Globus pallidus (tissue), 1 donor: ENCODE data around the gene ODAPH.
"Not testable (repeated sequence)": the region's sequence is repeated elsewhere in the genome, so short reads cannot be mapped to it uniquely, and the experiment has no call there.

Source experiments
- DNase-seq: peaks from one replicate; pipeline ENCODE4 v3.0.0-alpha.2; 2015; ENCODE audit warnings: low spot score

The ODAPH gene, protein sequence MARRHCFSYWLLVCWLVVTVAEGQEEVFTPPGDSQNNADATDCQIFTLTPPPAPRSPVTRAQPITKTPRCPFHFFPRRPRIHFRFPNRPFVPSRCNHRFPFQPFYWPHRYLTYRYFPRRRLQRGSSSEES

DNA sequence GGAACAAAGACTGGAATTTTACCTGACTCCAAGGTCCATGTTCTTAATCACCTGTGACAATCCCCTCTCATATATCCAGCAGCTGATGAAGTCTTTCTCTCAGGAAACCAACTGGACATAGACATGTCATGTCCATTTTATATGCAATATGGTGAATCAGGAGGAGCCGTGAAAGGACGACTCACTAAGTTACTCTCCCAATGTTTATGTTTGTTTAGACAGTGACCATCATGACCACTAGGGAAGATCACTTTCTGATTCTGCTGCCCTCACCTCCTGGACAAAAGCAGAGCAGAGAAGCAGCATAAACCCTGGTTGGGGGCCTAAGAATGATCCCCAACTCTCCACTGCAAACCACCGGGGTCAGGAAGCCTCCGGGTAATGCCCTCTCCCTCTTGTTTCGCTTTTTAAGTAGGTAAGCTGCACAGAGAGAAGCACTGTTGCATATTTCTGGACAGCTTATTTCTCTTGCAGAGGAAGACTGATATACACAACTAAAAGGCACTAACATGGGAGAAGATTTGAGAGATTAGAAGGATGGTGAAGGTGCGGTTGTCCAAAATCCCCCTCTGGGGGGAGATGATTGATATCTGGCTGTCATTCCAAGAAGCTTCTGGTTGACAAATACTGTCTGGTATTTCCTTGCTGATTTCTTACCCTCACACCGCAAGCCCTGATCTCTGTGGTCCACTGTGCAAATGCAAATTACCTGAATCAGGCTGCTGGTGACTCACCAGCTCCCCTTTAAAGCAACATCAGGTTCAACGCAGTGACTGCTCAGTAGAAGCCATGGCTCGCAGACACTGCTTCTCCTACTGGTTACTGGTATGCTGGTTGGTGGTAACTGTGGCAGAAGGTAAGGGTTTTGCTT lies at the start of gene ODAPH:
TSS of gene ODAPH (plus strand) at position 773 of the 871 bp plus-strand sequence. CDS start at position 790, 17 bp downstream.
- DNase-seq, result no peak

DNA sequence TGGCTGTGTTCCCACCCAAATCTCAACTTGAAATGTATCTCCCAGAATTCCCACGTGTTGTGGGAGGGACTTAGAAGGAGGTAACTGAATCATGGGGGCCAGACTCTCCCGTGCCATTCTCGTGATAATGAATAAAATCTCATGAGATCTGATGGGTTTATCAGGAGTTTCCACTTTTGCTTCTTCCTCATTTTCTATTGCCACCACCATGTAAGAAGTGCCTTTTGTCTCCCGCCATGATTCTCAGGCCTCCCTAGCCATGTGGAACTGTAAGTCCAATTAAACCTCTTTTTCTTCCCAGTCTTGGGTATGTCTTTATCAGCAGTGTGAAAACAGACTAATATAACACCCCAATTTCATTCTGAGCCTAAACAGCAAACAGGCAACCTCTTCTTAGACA lies 46.3 kb upstream of the ODAPH start:
- DNase-seq, result not testable (repeated sequence)

DNA sequence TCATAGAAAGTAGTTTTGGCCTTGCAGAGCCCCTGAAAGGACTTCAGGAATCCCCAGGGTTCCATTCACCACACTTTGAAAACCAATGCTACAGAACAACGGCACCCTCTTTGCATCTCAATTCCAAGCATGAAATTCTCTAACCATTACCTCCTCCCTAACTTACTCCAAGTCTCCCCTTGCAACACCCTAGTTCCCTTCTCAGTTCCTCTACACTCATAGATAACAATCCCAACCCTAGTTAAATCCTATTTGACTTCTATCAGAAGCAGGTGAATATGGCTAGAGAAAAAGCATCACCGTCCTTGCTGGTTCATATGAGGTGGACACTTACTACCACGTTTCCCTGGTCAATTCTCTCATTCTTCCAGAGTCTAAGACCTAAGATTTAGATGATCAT lies 44.0 kb upstream of the ODAPH start:
- DNase-seq, result no peak

DNA sequence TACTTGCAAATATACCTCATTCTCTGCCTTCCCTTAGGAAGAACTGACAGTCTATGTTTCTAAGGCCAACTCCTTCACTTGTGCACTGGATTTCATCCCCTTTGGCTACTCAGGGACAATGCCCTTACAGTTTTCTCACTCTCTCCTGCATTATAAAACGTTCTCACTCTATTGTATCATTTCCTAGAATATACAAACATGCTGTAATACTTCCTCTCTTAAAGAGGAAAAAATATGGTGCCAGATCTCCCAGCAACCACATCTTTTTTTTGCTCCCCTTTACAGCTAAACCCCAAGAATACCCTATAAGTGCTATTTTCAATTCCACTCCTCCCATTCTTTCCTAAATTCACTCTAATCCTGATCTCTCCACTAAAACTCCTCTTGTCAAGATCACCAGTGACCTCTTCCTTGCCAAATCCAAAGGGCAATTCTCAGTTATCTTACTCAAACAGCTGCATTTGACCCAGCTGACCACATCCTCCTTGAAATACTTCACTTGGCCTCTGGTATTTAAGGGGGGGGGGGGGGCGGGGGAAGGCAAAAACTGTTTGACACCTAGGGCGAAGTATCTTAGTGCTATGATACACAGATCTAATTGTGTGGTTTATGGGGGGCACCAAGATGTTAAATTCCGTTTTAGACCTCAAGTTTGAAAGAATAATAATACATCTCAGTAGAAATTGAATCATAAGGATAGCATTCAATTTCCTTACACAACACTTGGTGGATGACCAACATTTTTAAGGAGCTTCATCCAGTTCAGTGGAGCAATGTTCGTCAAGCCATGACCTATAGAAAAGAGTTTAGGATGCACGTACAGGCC lies 43.3 kb upstream of the ODAPH start:
- peak; percentile 7 for DNase-seq

DNA sequence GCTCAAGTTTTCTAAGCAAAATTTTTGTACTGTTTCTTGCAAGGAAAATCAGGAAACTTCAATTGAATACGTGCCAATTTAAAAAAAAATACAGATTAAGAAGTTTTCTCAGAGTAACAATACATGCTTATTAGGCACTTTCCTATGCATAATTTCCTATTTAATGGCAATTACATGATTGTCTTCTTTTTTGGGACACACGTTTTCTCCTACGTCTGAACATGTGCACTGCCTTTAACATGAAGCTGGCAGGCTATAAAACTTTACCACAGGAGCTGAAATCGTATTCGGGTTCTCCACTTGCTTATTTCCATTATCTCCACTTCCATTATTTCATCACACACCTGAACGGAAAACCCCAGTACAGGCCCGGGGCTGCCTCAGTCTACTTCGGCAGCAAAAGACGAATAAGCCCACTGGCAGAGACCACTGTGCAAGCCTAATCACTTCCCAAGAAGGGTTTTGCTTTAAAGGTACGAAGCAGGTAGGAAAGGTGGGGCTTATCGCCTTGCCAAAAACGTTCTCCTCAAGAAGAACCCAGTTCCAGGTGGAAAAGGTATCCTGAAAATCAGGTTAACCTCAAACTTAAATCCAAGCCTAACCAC lies 42.2 kb upstream of the ODAPH start:
- DNase-seq, result no peak

DNA sequence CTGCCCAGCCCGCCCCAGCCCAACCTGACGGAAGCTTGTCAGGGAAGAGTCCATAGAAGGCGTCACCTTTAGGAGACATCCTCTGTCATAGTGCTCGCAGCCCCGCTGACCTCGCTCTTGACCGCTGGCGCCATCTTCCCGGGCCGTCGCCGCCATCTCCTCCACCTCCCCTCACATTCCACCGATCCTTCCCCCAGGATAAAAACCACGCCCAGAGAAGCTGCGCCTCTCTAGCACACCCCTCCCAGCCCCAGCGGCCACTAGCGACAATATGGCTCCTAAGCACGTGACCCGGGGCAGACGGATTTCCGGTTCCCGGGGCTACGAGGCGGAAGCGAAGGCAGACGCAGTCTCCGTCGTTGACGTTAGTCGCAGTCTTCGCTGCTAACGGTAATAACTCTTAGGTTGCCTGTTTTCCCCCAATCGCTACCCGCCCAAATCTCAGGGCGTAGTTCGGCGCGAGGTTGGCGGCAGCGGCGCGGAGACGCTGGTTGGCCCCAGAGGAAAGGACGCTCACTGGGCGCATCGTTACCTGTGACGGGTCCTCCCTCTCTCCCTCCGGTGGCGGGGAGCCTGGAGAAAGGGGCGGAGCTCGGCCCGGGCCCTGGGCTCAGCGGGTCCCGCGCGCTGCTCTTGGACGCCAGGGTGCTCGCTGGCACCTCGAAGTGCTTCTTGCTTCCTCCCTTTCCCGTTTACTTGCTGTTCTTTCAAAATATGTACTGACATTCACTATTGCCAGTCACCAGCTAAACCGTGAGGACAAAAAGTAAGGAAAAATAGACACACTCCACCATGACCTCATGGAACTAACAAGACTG lies 41.5 kb upstream of the ODAPH start, which contains the start of the genes RCHY1 and THAP6:
TSS of gene RCHY1 (minus strand) at position 273 of the 818 bp plus-strand sequence. CDS start at position 156, 117 bp downstream.
TSS of gene THAP6 (plus strand) at position 343 of the 818 bp plus-strand sequence. CDS start 980 bp downstream, outside the sequence.
- peak; percentile 95 for DNase-seq

DNA sequence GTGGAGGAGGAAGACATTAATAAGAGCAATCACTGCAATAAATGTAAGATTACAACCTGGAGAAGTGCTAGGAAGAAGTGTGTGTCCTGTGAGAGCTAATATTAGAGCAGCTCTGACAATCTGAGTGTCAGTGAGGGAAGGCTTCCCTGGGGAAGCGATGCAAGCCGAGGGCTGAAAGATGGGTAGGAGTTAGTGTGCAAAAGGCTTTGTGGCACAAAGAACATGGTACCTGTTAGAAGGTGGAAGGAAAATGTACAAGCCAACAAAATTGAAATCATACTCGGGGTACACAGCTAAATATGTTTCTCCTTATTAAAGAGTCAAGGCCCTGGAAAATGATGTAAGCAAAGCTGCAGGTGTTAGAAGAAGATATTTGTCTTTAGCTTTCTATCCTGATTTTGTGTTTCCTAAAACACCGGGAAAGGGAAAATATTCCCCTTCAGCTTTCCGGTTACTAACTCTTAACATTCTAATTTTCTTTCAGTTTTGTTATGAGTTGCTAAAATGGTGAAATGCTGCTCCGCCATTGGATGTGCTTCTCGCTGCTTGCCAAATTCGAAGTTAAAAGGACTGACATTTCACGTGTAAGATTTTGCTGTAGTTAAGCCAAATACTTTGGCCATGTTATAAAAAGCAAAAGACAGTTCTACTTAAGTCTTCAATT lies 40.8 kb upstream of the ODAPH start:
- no peak for DNase-seq

DNA sequence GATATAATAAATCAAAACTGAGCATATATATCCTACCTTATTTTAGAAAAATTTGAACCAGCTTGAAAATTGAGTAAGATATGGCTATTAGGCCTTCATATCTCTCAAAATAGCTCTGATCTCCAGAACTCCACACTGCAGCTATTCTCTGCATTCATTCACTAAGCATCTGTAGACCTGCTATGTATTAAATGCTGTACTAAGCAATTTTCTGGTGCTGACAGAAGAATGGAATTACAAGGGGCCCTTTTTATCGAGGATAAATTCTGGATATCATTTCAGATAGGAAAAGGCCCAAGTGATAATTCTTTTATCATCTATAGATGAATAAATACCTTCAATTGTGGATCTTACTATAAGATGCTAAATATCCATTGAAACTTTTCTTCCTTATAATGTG lies 39.7 kb upstream of the ODAPH start:
- DNase-seq, result no peak

DNA sequence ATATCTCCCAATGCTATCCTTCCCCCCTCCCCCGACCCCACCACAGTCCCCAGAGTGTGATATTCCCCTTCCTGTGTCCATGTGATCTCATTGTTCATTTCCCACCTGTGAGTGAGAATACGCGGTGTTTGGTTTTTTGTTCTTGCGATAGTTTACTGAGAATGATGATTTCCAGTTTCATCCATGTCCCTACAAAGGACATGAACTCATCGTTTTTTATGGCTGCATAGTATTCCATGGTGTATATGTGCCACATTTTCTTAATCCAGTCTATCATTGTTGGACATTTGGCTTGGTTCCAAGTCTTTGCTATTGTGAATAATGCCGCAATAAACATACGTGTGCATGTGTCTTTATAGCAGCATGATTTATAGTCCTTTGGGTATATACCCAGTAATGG lies 36.4 kb upstream of the ODAPH start:
- DNase-seq, result not testable (repeated sequence)

DNA sequence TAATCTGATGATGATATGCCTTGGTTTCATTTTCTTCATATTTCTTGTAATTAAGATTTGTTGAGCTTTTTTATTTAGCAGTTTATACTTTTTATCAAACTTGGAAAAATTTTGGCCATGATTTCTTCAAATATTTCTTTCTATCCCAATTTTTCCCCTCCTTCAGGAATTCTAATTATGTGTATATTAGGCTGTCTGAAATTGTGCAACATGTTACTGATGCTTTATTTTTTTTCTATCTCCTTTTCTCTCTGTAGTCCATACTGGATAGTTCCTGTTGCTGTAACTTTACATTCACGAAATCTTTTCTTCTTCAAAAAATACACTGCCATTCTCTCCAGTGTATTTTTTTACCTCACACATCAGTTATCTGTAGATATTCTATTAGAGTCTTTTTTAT lies 30.8 kb upstream of the ODAPH start:
- DNase-seq, result no peak

DNA sequence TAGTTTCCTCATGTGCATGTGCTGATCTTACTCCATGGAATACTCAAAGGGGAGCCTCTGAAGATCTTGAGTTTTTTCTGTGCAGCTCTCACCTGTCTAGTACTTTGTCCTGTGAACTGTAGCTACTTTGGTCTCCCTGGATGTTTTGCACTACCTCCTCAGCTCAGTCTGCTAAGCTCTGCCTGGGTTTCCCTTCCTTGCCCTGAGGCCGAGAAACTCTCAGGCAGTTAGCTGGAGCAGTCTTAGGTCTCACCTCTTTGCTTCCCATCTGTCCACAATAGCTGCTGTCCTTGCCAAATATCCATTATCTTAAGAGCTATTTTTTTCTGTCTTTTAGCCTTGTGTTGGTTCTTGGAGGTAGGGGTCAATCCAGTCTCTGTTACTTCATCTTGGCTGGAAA lies 30.0 kb upstream of the ODAPH start:
- no peak for DNase-seq

DNA sequence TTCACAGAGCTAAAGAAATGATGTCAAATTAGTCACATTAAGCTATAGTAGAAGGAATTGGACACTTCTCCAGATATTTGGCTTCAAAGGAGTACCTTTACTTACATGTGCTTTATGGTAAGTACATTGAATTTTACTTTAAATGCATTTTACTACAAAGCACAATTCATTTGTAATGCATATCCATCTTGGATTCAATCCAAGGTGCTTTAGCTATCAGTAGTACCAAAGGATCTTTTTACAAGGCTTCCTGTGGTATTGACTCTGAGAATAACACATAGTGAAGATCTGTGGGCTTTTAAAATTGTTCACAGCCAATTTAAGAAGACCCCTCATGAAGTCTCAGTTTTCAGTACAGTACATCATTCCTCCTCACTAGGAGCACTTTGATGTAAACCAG lies 28.4 kb upstream of the ODAPH start:
- DNase-seq, result no peak

DNA sequence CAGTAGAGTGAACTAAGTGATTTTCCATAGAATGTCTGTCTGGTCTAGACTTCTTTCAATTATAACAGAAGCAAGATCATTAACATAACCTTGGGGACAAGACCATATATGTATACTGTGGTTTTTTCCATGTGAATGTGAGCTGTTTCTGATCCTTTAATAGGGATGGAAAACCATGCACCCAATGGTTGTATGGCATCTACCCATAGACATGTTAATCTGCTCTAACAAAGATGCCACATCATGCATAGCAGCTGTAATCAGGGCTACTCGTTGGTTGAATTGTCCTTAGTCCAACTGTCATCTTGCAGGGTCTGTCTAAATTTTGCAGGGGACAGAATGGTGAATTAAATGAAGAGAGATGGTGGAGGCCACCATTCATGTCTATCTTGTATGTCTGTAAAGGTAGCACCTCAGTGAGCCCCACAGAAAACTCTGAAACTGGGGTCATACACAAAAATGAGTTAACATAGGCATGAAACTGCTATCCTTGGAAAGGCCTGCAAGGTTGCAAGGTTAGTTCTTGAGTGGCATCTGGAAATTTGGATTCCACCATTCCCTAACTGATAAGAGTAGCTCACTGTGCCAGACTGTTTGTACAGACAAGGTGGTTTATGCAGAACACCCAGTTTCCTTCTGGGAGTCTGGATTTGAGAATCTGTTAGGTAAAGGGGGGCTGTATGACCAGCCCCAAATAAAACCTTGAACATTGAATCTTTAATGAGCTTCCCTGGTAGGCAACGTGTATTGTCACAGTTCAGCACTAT lies 25.1 kb upstream of the ODAPH start:
- DNase-seq, result no peak

DNA sequence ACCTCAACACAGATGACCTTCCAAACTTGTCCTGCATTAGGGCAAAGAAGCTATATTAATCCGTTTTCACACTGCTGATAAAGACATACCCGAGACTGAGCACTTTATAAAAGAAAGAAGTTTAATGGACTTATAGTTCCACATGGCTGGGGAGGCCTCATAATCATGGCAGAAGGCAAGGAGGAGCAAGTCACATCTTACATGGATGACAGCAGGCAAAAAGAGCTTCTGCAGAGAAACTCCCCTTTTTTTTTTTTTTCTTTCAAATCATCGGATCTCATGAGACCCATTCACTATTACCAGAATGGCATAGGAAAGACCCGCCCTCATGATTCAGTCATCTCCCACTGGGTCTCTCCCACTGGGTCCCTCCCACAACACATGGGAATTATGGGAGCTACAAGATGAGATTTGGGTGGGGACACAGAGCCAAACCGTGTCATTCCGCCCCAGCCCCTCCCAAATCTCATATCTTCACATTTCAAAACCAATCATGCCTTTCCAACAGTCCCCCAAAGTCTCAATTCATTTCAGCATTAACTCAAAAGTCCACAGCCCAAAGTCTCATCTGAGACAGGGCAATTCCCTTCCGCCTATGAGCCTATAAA lies 24.2 kb upstream of the ODAPH start:
- not testable (repeated sequence) for DNase-seq

DNA sequence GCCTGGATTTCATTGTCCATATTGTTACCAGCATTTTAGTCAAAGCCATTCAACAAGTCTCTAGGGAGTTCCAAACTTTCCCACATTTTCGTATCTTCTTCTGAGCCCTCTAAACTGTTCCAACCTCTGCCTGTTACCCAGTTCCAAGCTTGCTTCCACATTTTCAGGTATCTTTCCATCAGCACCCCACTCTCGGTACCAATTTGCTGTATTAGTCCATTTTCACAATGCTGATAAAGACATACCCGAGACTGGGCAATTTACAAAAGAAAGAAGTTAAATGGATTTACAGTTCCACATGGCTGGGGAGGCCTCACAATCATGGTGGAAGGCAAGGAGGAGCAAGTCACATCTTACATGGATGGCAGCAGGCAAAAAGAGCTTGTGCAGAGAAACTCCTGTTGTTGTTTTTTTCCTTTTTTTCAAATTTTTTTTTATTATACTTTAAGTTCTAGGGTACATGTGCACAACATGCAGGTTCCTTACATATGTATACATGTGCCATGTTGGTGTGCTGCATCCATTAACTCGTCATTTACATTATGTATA lies 22.5 kb upstream of the ODAPH start:
- DNase-seq, result not testable (repeated sequence)

DNA sequence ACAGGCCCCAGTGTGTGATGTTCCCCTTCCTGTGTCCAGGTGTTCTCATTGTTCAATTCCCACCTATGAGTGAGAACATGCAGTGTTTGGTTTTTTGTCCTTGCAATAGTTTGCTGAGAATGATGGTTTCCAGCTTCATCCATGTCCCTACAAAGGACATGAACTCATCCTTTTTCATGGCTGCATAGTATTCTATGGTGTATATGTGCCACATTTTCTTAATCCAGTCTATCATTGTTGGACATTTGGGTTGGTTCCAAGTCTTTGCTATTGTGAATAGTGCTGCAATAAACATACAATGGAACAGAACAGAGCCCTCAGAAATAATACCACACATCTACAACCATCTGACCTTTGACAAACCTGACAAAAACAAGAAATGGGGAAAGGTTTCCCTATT lies 21.9 kb upstream of the ODAPH start:
- DNase-seq, result not testable (repeated sequence)

DNA sequence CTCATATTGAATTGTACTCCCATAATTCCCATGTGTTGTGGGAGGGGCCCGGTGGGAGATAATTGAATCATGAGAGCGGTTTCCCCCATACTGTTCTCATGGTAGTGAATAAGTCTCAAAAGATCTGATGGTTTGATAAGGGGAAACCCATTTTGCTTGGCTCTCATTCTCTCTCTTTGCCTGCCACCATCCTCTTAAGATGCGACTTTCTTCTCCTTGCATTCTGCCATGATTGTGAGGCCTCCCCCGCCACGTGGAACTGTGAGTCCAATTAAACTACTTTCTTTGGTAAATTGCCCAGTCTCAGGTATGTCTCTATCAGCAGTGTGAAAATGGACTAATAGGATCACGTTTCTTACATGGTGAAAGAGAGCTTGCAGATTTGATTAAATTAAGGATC lies 18.6 kb upstream of the ODAPH start:
- not testable (repeated sequence) for DNase-seq

DNA sequence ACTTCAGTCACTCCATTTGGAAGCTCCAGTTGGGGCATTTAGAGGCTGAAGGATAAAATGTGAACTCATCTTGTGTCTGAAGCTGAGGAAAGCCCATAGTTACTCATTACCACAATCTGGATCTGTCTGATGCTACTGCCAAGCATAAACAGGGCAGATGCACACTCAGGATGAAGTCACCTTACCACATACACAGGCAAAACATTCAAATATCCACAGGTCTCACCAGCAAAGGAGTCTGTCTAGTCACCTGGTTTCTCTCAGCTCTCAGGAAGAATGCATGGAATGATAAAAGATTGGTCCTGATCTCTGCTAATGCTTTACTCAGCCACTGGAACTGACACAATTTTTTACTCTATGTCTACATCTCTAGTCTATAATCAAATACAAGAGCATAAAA lies 13.0 kb upstream of the ODAPH start:
- no peak for DNase-seq

DNA sequence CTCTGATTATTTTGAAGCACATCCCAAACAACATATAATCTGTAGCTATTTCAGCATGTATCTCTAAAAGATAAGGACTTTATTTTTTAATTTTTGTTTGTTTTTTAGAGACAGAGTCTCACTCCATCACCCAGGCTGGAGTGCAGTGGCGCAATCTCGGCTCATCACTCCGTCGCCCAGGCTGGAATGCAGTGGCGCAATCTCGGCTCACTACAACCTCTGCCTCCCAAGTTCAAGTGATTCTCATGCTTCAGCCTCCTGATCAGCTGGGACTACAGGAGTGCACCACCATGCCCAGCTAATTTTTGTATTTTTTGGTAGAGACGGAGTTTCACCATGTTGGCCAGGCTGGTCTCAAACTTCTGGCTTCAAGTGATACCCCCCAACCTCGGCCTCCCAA lies 11.6 kb upstream of the ODAPH start:
- DNase-seq, result not testable (repeated sequence)
